CD4-positive, alpha-beta memory T cell (primary cell): ENCODE results near the gene PADI1. TPM values are rescaled to one million over a fixed set of nuclear protein-coding genes. Genes with fewer than 3 reads are reported as not detected.

Source experiments
- CTCF ChIA-PET: fragments of 350-600 bp; sonication (Branson Sonifier 250); formaldehyde crosslinking; loops from one replicate; lab custom pipeline; 2021; ENCODE audit warnings: inconsistent platforms; ENCODE audit not compliant: partially characterized antibody; lab: Charles Lee
- POLR2A ChIA-PET: fragments of 350-600 bp; sonication (Branson Sonifier 250); formaldehyde crosslinking; loops from one replicate; lab custom pipeline; 2021; ENCODE audit not compliant: partially characterized antibody; lab: Charles Lee
- DNase-seq, 5 donors: peaks; one replicate each; pipeline versions ENCODE4 v3.0.0 to v3.0.0-alpha.2; 2020 to 2022; ENCODE audit warnings: mixed read lengths in 1 of 5
- H3K27ac ChIP-seq: one replicate; pipeline ENCODE4 v1.7.0; 2013; ENCODE audit warnings: low read depth, low read length
- H3K27me3 ChIP-seq: 2 replicates; pipeline ENCODE4 v1.7.0; 2013; ENCODE audit warnings: mild to moderate bottlenecking, low read length, moderate library complexity; ENCODE audit not compliant: insufficient read depth
- H3K36me3 ChIP-seq: 2 replicates; pipeline ENCODE4 v1.7.0; 2013; ENCODE audit warnings: mild to moderate bottlenecking, low read length, moderate library complexity; ENCODE audit not compliant: insufficient read depth
- H3K4me1 ChIP-seq: 2 replicates; pipeline ENCODE4 v1.7.0; 2013; ENCODE audit warnings: mild to moderate bottlenecking, low read length, moderate library complexity; ENCODE audit not compliant: insufficient read depth
- H3K4me3 ChIP-seq, 2 donors: one replicate each; pipeline ENCODE4 v1.7.0; 2013; ENCODE audit warnings: low read length in 2 of 2, mild to moderate bottlenecking in 1 of 2
- H3K9me3 ChIP-seq, 2 donors: one replicate each; pipeline ENCODE4 v1.7.0; 2013; ENCODE audit warnings: low read length in 2 of 2, control low read depth in 1 of 2; ENCODE audit not compliant: control insufficient read depth in 1 of 2
- H3K27ac Mint-ChIP-seq, 7 donors: one replicate each; pipeline ENCODE4 v1.8.0; 2020 to 2021; ENCODE audit warnings: mixed read lengths in 7 of 7, mild to moderate bottlenecking in 6 of 7, inconsistent platforms in 3 of 7, moderate library complexity in 3 of 7
- H3K27me3 Mint-ChIP-seq, 2 donors: one replicate each; pipeline ENCODE4 v1.8.0; 2020 to 2021; ENCODE audit warnings: mixed read lengths in 2 of 2
- H3K36me3 Mint-ChIP-seq, 2 donors: one replicate each; pipeline ENCODE4 v1.8.0; 2020 to 2021; ENCODE audit warnings: mixed read lengths in 2 of 2, inconsistent platforms in 1 of 2, mild to moderate bottlenecking in 1 of 2
- H3K4me1 Mint-ChIP-seq, 4 donors: one replicate each; pipeline ENCODE4 v1.8.0; 2020 to 2021; ENCODE audit warnings: mixed read lengths in 4 of 4, mild to moderate bottlenecking in 1 of 4
- H3K4me3 Mint-ChIP-seq, 8 donors: one replicate each; pipeline ENCODE4 v1.8.0; 2020 to 2021; ENCODE audit warnings: mixed read lengths in 8 of 8, mild to moderate bottlenecking in 7 of 8, moderate library complexity in 6 of 8, inconsistent platforms in 3 of 8
- H3K9me3 Mint-ChIP-seq, 8 donors: one replicate each; pipeline ENCODE4 v1.8.0; 2020 to 2021; ENCODE audit warnings: mixed read lengths in 8 of 8, mild to moderate bottlenecking in 5 of 8, inconsistent platforms in 3 of 8, moderate library complexity in 1 of 8
- intact Hi-C: fragments of 100-400 bp; cut with micrococcal nuclease; formaldehyde crosslinking; loops from one replicate; pipeline ENCODE4 v1.15.1; 2023
- polyA plus RNA-seq, 2 donors: library from polyadenylated mRNA; unstranded; fragments of 300-500 nt; fragmentation: Illumina TruSeq; gene quantifications; one replicate each; pipeline ENCODE4 v1.2.3, GENCODE V29; 2021
- total RNA-seq, 2 experiments: library from RNA; stranded (reverse); gene quantifications; one replicate each; pipeline ENCODE4 v1.2.3, GENCODE V29; 2021

Gene PADI1
- total and polyA plus RNA-seq, 4 experiments from 2014 or later: not detected

GRCh38 chr1:17170571-17170970 lies 34.4 kb upstream of the PADI1 start:
- DNase-seq: no peak
- Histone ChIP-seq H3K9me3 (no peaks in the 10 kb centered on the region), H3K36me3 (no peaks in the 10 kb centered on the region), H3K4me3 (no peak overlapping the region), H3K27me3 (no peaks in the 10 kb centered on the region), H3K4me1 (no peaks in the 10 kb centered on the region), H3K27ac (no peak overlapping the region)
- ChIA-PET POLR2A (no interaction called here), CTCF (no interaction called here)
- Mint-ChIP-seq H3K36me3 (no peaks in the 10 kb centered on the region), H3K4me1 (no peaks in the 10 kb centered on the region), H3K27me3 (peaks cover 14 to 15% of the 10 kb centered on the region in 2 donors), H3K27ac (no peak overlapping the region), H3K4me3 (no peak overlapping the region), H3K9me3 (peaks cover 0 to 7% (median 0%) of the 10 kb centered on the region in 8 donors)
- intact Hi-C loops: no loop called here

- H3K4me3 ChIP-seq: no peak overlapping the region
- H3K27ac ChIP-seq: no peak overlapping the region
- Mint-ChIP-seq H3K9me3 (peaks cover 0 to 9% (median 0%) of the 10 kb centered on the region in 8 donors), H3K27me3 (peaks cover 13 to 17% of the 10 kb centered on the region in 2 donors), H3K4me3 (no peak overlapping the region), H3K36me3 (no peaks in the 10 kb centered on the region), H3K4me1 (no peaks in the 10 kb centered on the region), H3K27ac (peak overlapping the region in 1 of 7 donors; percentile 48)
- POLR2A ChIA-PET: no interaction called here
- no peaks in the 10 kb centered on the region for H3K9me3 ChIP-seq
- H3K27me3 ChIP-seq: no peaks in the 10 kb centered on the region
- intact Hi-C loops: no loop called here
- no peaks in the 10 kb centered on the region for H3K36me3 ChIP-seq
- no peaks in the 10 kb centered on the region for H3K4me1 ChIP-seq
- CTCF ChIA-PET: no interaction called here
- no peak for DNase-seq
These were observed 31.7 kb upstream of the PADI1 start for GRCh38 chr1:17173217-17173616.

GRCh38 chr1:17176306-17177061 lies 28.4 kb upstream of the PADI1 start:
- intact Hi-C loops: no loop called here
- POLR2A ChIA-PET: no interaction called here
- H3K27me3 Mint-ChIP-seq: peaks cover 14 to 18% of the 10 kb centered on the region in 2 donors

GRCh38 chr1:17177651-17178050 lies 27.3 kb upstream of the PADI1 start:
- Histone ChIP-seq H3K9me3 (no peaks in the 10 kb centered on the region), H3K4me1 (peaks cover 14% of the 10 kb centered on the region), H3K27ac (no peak overlapping the region), H3K27me3 (no peaks in the 10 kb centered on the region), H3K4me3 (no peak overlapping the region), H3K36me3 (no peaks in the 10 kb centered on the region)
- no peak overlapping the region for H3K27ac Mint-ChIP-seq
- peaks cover 14 to 18% of the 10 kb centered on the region in 2 donors for H3K27me3 Mint-ChIP-seq
- no peaks in the 10 kb centered on the region for H3K36me3 Mint-ChIP-seq
- peaks cover 6 to 24% (median 19%) of the 10 kb centered on the region in 4 donors for H3K4me1 Mint-ChIP-seq
- ChIA-PET POLR2A (no interaction called here), CTCF (no interaction called here)
- peaks cover 0 to 13% (median 0%) of the 10 kb centered on the region in 8 donors for H3K9me3 Mint-ChIP-seq
- DNase-seq: no peak
- H3K4me3 Mint-ChIP-seq: no peak overlapping the region
- intact Hi-C loops: no loop called here

More at GRCh38 chr1:17176306-17177061, 28.4 kb upstream of the PADI1 start:
- Mint-ChIP-seq H3K36me3 (no peaks in the 10 kb centered on the region), H3K4me1 (peaks cover 4 to 16% (median 12%) of the 10 kb centered on the region in 4 donors), H3K9me3 (peaks cover 0 to 13% (median 0%) of the 10 kb centered on the region in 8 donors), H3K4me3 (no peak overlapping the region), H3K27ac (peak overlapping the region in 1 of 7 donors; percentile 36)
- Histone ChIP-seq H3K4me3 (no peak overlapping the region), H3K4me1 (peaks cover 6% of the 10 kb centered on the region), H3K27ac (no peak overlapping the region), H3K36me3 (no peaks in the 10 kb centered on the region), H3K27me3 (no peaks in the 10 kb centered on the region), H3K9me3 (no peaks in the 10 kb centered on the region)
- CTCF ChIA-PET: no interaction called here
- no peak for DNase-seq

GRCh38 chr1:17181781-17182464 lies 23.0 kb upstream of the PADI1 start:
- ChIA-PET POLR2A (no interaction called here), CTCF (no interaction called here)
- peak overlapping the region in 1 of 7 donors; percentile 7 for H3K27ac Mint-ChIP-seq
- Histone ChIP-seq H3K9me3 (no peaks in the 10 kb centered on the region), H3K27me3 (no peaks in the 10 kb centered on the region), H3K36me3 (no peaks in the 10 kb centered on the region), H3K4me3 (peak overlapping the region in 1 of 2 donors; percentile 22), H3K27ac (no peak overlapping the region), H3K4me1 (peaks cover 14% of the 10 kb centered on the region)
- peak in 2 of 5 donors; percentile 26 to 30 for DNase-seq
- H3K4me3 Mint-ChIP-seq: peak overlapping the region in 7 of 8 donors; percentile 16 to 78 (median 72)
- peaks cover 6 to 47% (median 34%) of the 10 kb centered on the region in 4 donors for H3K4me1 Mint-ChIP-seq
- intact Hi-C loops: no loop called here
- no peaks in the 10 kb centered on the region for H3K36me3 Mint-ChIP-seq
- H3K27me3 Mint-ChIP-seq: peaks cover 1 to 3% of the 10 kb centered on the region in 2 donors
- peaks cover 0 to 6% (median 0%) of the 10 kb centered on the region in 8 donors for H3K9me3 Mint-ChIP-seq

- Histone ChIP-seq H3K4me3 (no peak overlapping the region), H3K9me3 (no peaks in the 10 kb centered on the region), H3K27me3 (no peaks in the 10 kb centered on the region), H3K27ac (no peak overlapping the region), H3K36me3 (no peaks in the 10 kb centered on the region), H3K4me1 (peaks cover 14% of the 10 kb centered on the region)
- H3K4me3 Mint-ChIP-seq: peak overlapping the region in 1 of 8 donors; percentile 44
- intact Hi-C loops: no loop called here
- peaks cover under 1% of the 10 kb centered on the region in 2 donors for H3K27me3 Mint-ChIP-seq
- peaks cover 3 to 10% (median 5%) of the 10 kb centered on the region in 8 donors for H3K9me3 Mint-ChIP-seq
- POLR2A ChIA-PET: no interaction called here
- no peaks in the 10 kb centered on the region for H3K36me3 Mint-ChIP-seq
- no peak overlapping the region for H3K27ac Mint-ChIP-seq
- CTCF ChIA-PET: no interaction called here
- peaks cover 6 to 51% (median 34%) of the 10 kb centered on the region in 4 donors for H3K4me1 Mint-ChIP-seq
- no peak for DNase-seq
These were observed 21.4 kb upstream of the PADI1 start for GRCh38 chr1:17183388-17184160.
